H9 (cell line): ENCODE measurements around the gene ITLN1. TPM values are rescaled to one million over a fixed set of nuclear protein-coding genes. Genes with fewer than 3 reads are reported as not detected.

Experiments used
- DNase-seq: peaks from one replicate; pipeline ENCODE4 v3.0.0-alpha.2; 2017
- H2AFZ ChIP-seq: one replicate; pipeline ENCODE4 v1.6.1; 2013; ENCODE audit warnings: mild to moderate bottlenecking, low read length, control low read depth, moderate library complexity
- H2AK5ac ChIP-seq: 2 replicates; pipeline ENCODE4 v1.6.1; 2013; ENCODE audit warnings: low read length, control low read depth, mixed read lengths; ENCODE audit not compliant: insufficient read length
- H2BK120ac ChIP-seq: one replicate; pipeline ENCODE4 v1.6.1; 2013; ENCODE audit warnings: low read depth, mild to moderate bottlenecking, low read length, control low read depth, inconsistent platforms; ENCODE audit not compliant: poor library complexity, severe bottlenecking
- H2BK12ac ChIP-seq: 2 replicates; pipeline ENCODE4 v1.6.1; 2013; ENCODE audit warnings: low read length, control low read depth, mixed read lengths, low read depth; ENCODE audit not compliant: insufficient read length
- H2BK15ac ChIP-seq: 2 replicates; pipeline ENCODE4 v1.6.1; 2013; ENCODE audit warnings: low read depth, low read length, control low read depth
- H2BK20ac ChIP-seq: one replicate; pipeline ENCODE4 v1.6.1; 2013; ENCODE audit warnings: low read depth, mild to moderate bottlenecking, low read length, control low read depth, inconsistent platforms; ENCODE audit not compliant: poor library complexity, severe bottlenecking
- H2BK5ac ChIP-seq: 2 replicates; pipeline ENCODE4 v1.6.1; 2013; ENCODE audit warnings: low read length, control low read depth, mixed read lengths; ENCODE audit not compliant: insufficient read length
- H3K14ac ChIP-seq: 2 replicates; pipeline ENCODE4 v1.6.1; 2013; ENCODE audit warnings: low read length, control low read depth; ENCODE audit not compliant: insufficient read depth
- H3K18ac ChIP-seq: 2 replicates; pipeline ENCODE4 v1.6.1; 2013; ENCODE audit warnings: low read depth, mild to moderate bottlenecking, mixed read lengths, low read length, control low read depth; ENCODE audit not compliant: insufficient read length
- H3K23ac ChIP-seq: 2 replicates; pipeline ENCODE4 v1.6.1; 2013; ENCODE audit warnings: low read length, control low read depth, mixed read lengths, low read depth; ENCODE audit not compliant: insufficient read length
- H3K23me2 ChIP-seq: 2 replicates; pipeline ENCODE4 v1.6.1; 2013; ENCODE audit warnings: low read depth, mild to moderate bottlenecking, mixed read lengths, low read length, control low read depth; ENCODE audit not compliant: insufficient read length, poor library complexity, severe bottlenecking
- H3K27ac ChIP-seq: 2 replicates; pipeline ENCODE4 v1.5.1; 2013; ENCODE audit warnings: low read length, control low read depth, mixed read lengths, low read depth; ENCODE audit not compliant: insufficient read length
- H3K27me3 ChIP-seq: 2 replicates; pipeline ENCODE4 v1.6.1; 2013; ENCODE audit warnings: low read length, control low read depth, inconsistent platforms; ENCODE audit not compliant: insufficient read depth
- H3K4ac ChIP-seq: 2 replicates; pipeline ENCODE4 v1.6.1; 2013; ENCODE audit warnings: low read depth, mild to moderate bottlenecking, control low read depth, inconsistent platforms, low read length, moderate library complexity
- H3K4me1 ChIP-seq: 2 replicates; pipeline ENCODE4 v1.6.1; 2013; ENCODE audit warnings: low read length, control low read depth, inconsistent platforms; ENCODE audit not compliant: insufficient read depth
- H3K4me2 ChIP-seq: 2 replicates; pipeline ENCODE4 v1.6.1; 2013; ENCODE audit warnings: low read length, control low read depth, mixed read lengths; ENCODE audit not compliant: insufficient read length, insufficient read depth
- H3K56ac ChIP-seq: 2 replicates; pipeline ENCODE4 v1.6.1; 2013; ENCODE audit warnings: low read depth, mild to moderate bottlenecking, mixed read lengths, low read length, control low read depth; ENCODE audit not compliant: insufficient read length
- H3K79me1 ChIP-seq: 2 replicates; pipeline ENCODE4 v1.6.1; 2013; ENCODE audit warnings: low read depth, mild to moderate bottlenecking, moderate library complexity, low read length, control low read depth, inconsistent platforms; ENCODE audit not compliant: insufficient read depth, poor library complexity, severe bottlenecking
- H3K79me2 ChIP-seq: 2 replicates; pipeline ENCODE4 v1.6.1; 2013; ENCODE audit warnings: low read length, control low read depth, inconsistent platforms; ENCODE audit not compliant: insufficient read depth
- H3K9ac ChIP-seq: 2 replicates; pipeline ENCODE4 v1.6.1; 2013; ENCODE audit warnings: low read length, control low read depth, mixed read lengths; ENCODE audit not compliant: insufficient read length; ENCODE audit errors: extremely low read depth
- H3K9me3 ChIP-seq: one replicate; pipeline ENCODE4 v1.6.1; 2013; ENCODE audit warnings: low read depth, low read length, inconsistent platforms; ENCODE audit not compliant: control insufficient read depth
- H3T11ph ChIP-seq: one replicate; pipeline ENCODE4 v1.6.1; 2013; ENCODE audit warnings: mild to moderate bottlenecking, low read length, control low read depth, inconsistent platforms
- H4K20me1 ChIP-seq: one replicate; pipeline ENCODE4 v1.6.1; 2013; ENCODE audit not compliant: control insufficient read depth, insufficient read length, insufficient read depth
- H4K5ac ChIP-seq: 2 replicates; pipeline ENCODE4 v1.6.1; 2013; ENCODE audit warnings: low read depth, mild to moderate bottlenecking, mixed read lengths, low read length, control low read depth; ENCODE audit not compliant: insufficient read length
- H4K8ac ChIP-seq: replicated peaks from 2 replicates; pipeline ENCODE4 v1.6.1; 2013; ENCODE audit warnings: low read length, control low read depth, mixed read lengths, low read depth; ENCODE audit not compliant: insufficient read length
- H4K91ac ChIP-seq: 2 replicates; pipeline ENCODE4 v1.6.1; 2013; ENCODE audit warnings: low read depth, mild to moderate bottlenecking, moderate library complexity, mixed read lengths, low read length, control low read depth; ENCODE audit not compliant: insufficient read length
- H3K27ac Mint-ChIP-seq, 3 experiments: 2 replicates in 2 of 3; 3 replicates in 1 of 3; pipeline ENCODE4 v1.8.0; 2020 to 2021; ENCODE audit warnings: mixed read lengths in 3 of 3, mild to moderate bottlenecking in 1 of 3, moderate library complexity in 1 of 3
- H3K27me3 Mint-ChIP-seq: 2 replicates; pipeline ENCODE4 v1.8.0; 2021; ENCODE audit warnings: low read depth, mild to moderate bottlenecking, moderate library complexity, mixed read lengths
- H3K36me3 Mint-ChIP-seq, 3 experiments: 2 replicates in 2 of 3; 3 replicates in 1 of 3; pipeline ENCODE4 v1.8.0; 2020 to 2021; ENCODE audit warnings: low read depth in 3 of 3, mixed read lengths in 3 of 3; ENCODE audit not compliant: insufficient read depth in 1 of 3
- H3K4me1 Mint-ChIP-seq, 2 experiments: 2 replicates each; pipeline ENCODE4 v1.8.0; 2020; ENCODE audit warnings: mixed read lengths in 2 of 2
- H3K4me3 Mint-ChIP-seq, 2 experiments: 2 replicates in 1 of 2; 3 replicates in 1 of 2; pipeline ENCODE4 v1.8.0; 2020 to 2021; ENCODE audit warnings: mild to moderate bottlenecking in 2 of 2, mixed read lengths in 2 of 2, moderate library complexity in 1 of 2
- H3K9me3 Mint-ChIP-seq, 2 experiments: 2 replicates in 1 of 2; 3 replicates in 1 of 2; pipeline ENCODE4 v1.8.0; 2020; ENCODE audit warnings: mild to moderate bottlenecking in 2 of 2, mixed read lengths in 2 of 2, moderate library complexity in 1 of 2
- WGBS: extraction: QIAGEN DNeasy Blood & Tissue Kit; methylation state at CpG from one replicate; pipeline ENCODE4 v1.1.7; 2013; ENCODE audit warnings: missing lambda C conversion rate, low lambda C conversion rate, mixed read lengths; ENCODE audit not compliant: insufficient read length; ENCODE audit errors: extremely low coverage; 5-methylcytosine and 5-hydroxymethylcytosine counted together
- total RNA-seq: library from RNA; stranded (reverse); gene quantifications from 2 replicates; pipeline ENCODE4 v1.2.1, GENCODE V29; 2021
- TF ChIP-seq, protein P1 (sequence below): fragments of 200-600 bp; sonication (generic); conservative IDR thresholded peaks from 3 replicates; pipeline ENCODE4 v1.8.0; 2021; ENCODE audit warnings: antibody characterized with exemption, mild to moderate bottlenecking

ITLN1 gene
- total RNA-seq, 1 experiment from 2014 or later: not detected

DNA sequence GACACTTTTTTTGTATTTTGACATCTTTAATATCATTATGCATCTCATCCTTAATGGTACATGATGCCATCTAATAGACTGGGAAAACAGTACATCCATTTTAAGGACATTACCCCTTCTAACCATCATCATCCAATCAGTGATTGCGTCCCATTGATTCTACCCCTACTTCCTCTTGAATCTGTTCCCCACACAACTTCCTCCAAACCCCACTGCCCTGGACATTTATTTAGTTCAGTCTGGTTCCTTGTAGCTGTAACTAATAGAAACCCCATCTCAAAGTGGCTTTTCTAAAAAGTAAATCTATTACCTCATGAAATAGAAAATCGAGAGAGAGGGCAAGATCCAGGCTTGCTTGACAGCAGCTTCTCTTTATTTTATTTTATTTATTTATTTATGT, 2.1 kb upstream of the ITLN1 start:
- Histone ChIP-seq H4K20me1 (no peaks in the 10 kb centered on the region), H3K9ac (no peak overlapping the region), H3K4me2 (no peak overlapping the region), H3K18ac (no peak overlapping the region), H3K27me3 (no peaks in the 10 kb centered on the region), H2BK20ac (no peak overlapping the region), H3K14ac (no peak overlapping the region), H3K79me1 (no peaks in the 10 kb centered on the region), H3K79me2 (no peaks in the 10 kb centered on the region), H4K8ac (no peak overlapping the region), H3K4me1 (no peaks in the 10 kb centered on the region), H3T11ph (no peak overlapping the region), H3K9me3 (no peaks in the 10 kb centered on the region), H2AFZ (no peak overlapping the region), H2BK12ac (no peak overlapping the region), H3K23ac (no peak overlapping the region), H3K27ac (no peak overlapping the region), H2BK5ac (no peak overlapping the region), H2BK15ac (no peak overlapping the region), H2AK5ac (no peak overlapping the region), H3K4ac (no peak overlapping the region), H2BK120ac (no peak overlapping the region), H4K91ac (no peak overlapping the region), H3K56ac (no peak overlapping the region), H4K5ac (no peak overlapping the region), H3K23me2 (no peaks in the 10 kb centered on the region)
- H3K27ac Mint-ChIP-seq: no peak overlapping the region; a peak in 1 of 7 replicates
- WGBS: no CpG with 5 or more reads among the region's 2 CpGs
- peaks cover 2% of the 10 kb centered on the region for H3K27me3 Mint-ChIP-seq
- no peak overlapping the region for H3K4me3 Mint-ChIP-seq
- no peaks in the 10 kb centered on the region for H3K4me1 Mint-ChIP-seq
- TF ChIP-seq, protein P1, sequence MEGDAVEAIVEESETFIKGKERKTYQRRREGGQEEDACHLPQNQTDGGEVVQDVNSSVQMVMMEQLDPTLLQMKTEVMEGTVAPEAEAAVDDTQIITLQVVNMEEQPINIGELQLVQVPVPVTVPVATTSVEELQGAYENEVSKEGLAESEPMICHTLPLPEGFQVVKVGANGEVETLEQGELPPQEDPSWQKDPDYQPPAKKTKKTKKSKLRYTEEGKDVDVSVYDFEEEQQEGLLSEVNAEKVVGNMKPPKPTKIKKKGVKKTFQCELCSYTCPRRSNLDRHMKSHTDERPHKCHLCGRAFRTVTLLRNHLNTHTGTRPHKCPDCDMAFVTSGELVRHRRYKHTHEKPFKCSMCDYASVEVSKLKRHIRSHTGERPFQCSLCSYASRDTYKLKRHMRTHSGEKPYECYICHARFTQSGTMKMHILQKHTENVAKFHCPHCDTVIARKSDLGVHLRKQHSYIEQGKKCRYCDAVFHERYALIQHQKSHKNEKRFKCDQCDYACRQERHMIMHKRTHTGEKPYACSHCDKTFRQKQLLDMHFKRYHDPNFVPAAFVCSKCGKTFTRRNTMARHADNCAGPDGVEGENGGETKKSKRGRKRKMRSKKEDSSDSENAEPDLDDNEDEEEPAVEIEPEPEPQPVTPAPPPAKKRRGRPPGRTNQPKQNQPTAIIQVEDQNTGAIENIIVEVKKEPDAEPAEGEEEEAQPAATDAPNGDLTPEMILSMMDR: no peak
- H3K9me3 Mint-ChIP-seq: peaks cover 0 to 1% of the 10 kb centered on the region in 2 experiments; a peak in 1 of 5 replicates
- no peaks in the 10 kb centered on the region for H3K36me3 Mint-ChIP-seq
- no peak for DNase-seq
